Activated CD4-positive, alpha-beta T cell treated with anti-CD3 and anti-CD28 coated beads, Interleukin-2, amount 10 ng/mL, durations not matched to agents 7 days and 5 days (primary cell): ENCODE measurements around the gene NUP98. TPM values are rescaled to one million over a fixed set of nuclear protein-coding genes. Genes with fewer than 3 reads are reported as not detected.
"Not testable (repeated sequence)": the region's sequence is repeated elsewhere in the genome, so short reads cannot be mapped to it uniquely, and the experiment has no call there.

ENCODE experiments used
- CTCF ChIA-PET: fragments of 350-600 bp; sonication (Branson Sonifier 250); formaldehyde crosslinking; loops from one replicate; lab custom pipeline; 2021; ENCODE audit warnings: antibody characterized with exemption; lab: Charles Lee
- POLR2A ChIA-PET: fragments of 350-600 bp; sonication (Branson Sonifier 250); formaldehyde crosslinking; loops from one replicate; lab custom pipeline; 2021; ENCODE audit warnings: antibody characterized with exemption; lab: Charles Lee
- DNase-seq: peaks from one replicate; pipeline ENCODE4 v3.0.0-alpha.2; 2020
- H3K27ac Mint-ChIP-seq: one replicate; pipeline ENCODE4 v1.8.0; 2021; ENCODE audit warnings: mild to moderate bottlenecking, moderate library complexity, mixed read lengths
- H3K27me3 Mint-ChIP-seq: one replicate; pipeline ENCODE4 v1.8.0; 2021; ENCODE audit warnings: mixed read lengths
- H3K36me3 Mint-ChIP-seq: one replicate; pipeline ENCODE4 v1.8.0; 2021; ENCODE audit warnings: low read depth, mixed read lengths
- H3K4me1 Mint-ChIP-seq: one replicate; pipeline ENCODE4 v1.8.0; 2021; ENCODE audit warnings: mixed read lengths
- H3K4me3 Mint-ChIP-seq: one replicate; pipeline ENCODE4 v1.8.0; 2021; ENCODE audit warnings: mild to moderate bottlenecking, moderate library complexity, mixed read lengths
- H3K9me3 Mint-ChIP-seq: one replicate; pipeline ENCODE4 v1.8.0; 2021; ENCODE audit warnings: mixed read lengths
- total RNA-seq, 2 experiments: library from RNA; stranded (reverse); gene quantifications; one replicate each; pipeline ENCODE4 v1.2.3, GENCODE V29; 2021

The NUP98 gene
- total RNA-seq, 2 experiments from 2014 or later: 94.7 to 116 TPM

GRCh38 chr11:3823762-3824506, 26.6 kb upstream of the NUP98 start:
- no peaks in the 10 kb centered on the region for H3K9me3 Mint-ChIP-seq
- peaks cover 47% of the 10 kb centered on the region for H3K36me3 Mint-ChIP-seq
- H3K4me1 Mint-ChIP-seq: peaks cover 37% of the 10 kb centered on the region
- H3K4me3 Mint-ChIP-seq: no peak overlapping the region
- DNase-seq: no peak
- POLR2A ChIA-PET: no interaction called here
- no peaks in the 10 kb centered on the region for H3K27me3 Mint-ChIP-seq
- CTCF ChIA-PET: interaction anchor here (1.3 to 2.0 kb wide), 5 partner anchors 11 to 249 kb away, joined by 6 to 9 read pairs (median 7); partner anchors contain the start of genes PGAP2 and RHOG
- no peak overlapping the region for H3K27ac Mint-ChIP-seq

GRCh38 chr11:3823303-3823702, 25.9 kb upstream of the NUP98 start:
- ChIA-PET CTCF (interaction anchor here (0.7 to 2.0 kb wide), 4 partner anchors 10 to 18 kb away, joined by 4 to 9 read pairs (median 7); partner anchors contain the start of genes PGAP2 and RHOG), POLR2A (no interaction called here)
- Mint-ChIP-seq H3K4me3 (no peak overlapping the region), H3K27me3 (no peaks in the 10 kb centered on the region), H3K9me3 (no peaks in the 10 kb centered on the region), H3K36me3 (peaks cover 46% of the 10 kb centered on the region), H3K4me1 (peaks cover 37% of the 10 kb centered on the region), H3K27ac (no peak overlapping the region)
- no peak for DNase-seq

- ChIA-PET CTCF (interaction anchor here (0.7 to 2.0 kb wide), 4 partner anchors 9 to 19 kb away, joined by 3 to 9 read pairs (median 7); partner anchors contain the start of genes PGAP2 and RHOG), POLR2A (no interaction called here)
- Mint-ChIP-seq H3K27me3 (no peaks in the 10 kb centered on the region), H3K9me3 (no peaks in the 10 kb centered on the region), H3K4me3 (no peak overlapping the region), H3K27ac (no peak overlapping the region), H3K36me3 (peaks cover 39% of the 10 kb centered on the region), H3K4me1 (peaks cover 36% of the 10 kb centered on the region)
- DNase-seq: no peak
Observed at GRCh38 chr11:3822312-3822711, 25.0 kb upstream of the NUP98 start.

GRCh38 chr11:3820971-3821370, 23.6 kb upstream of the NUP98 start:
- Mint-ChIP-seq H3K27me3 (no peaks in the 10 kb centered on the region), H3K36me3 (peaks cover 26% of the 10 kb centered on the region), H3K9me3 (no peaks in the 10 kb centered on the region), H3K4me3 (no peak overlapping the region), H3K4me1 (peaks cover 25% of the 10 kb centered on the region), H3K27ac (no peak overlapping the region)
- ChIA-PET POLR2A (no interaction called here), CTCF (interaction anchor here (0.6 to 5.2 kb wide), 5 partner anchors 13 to 75 kb away, joined by 3 to 38 read pairs (median 4); partner anchors contain the start of genes PGAP2, RHOG and STIM1)
- DNase-seq: no peak

GRCh38 chr11:3817181-3817800, 19.9 kb upstream of the NUP98 start:
- H3K27me3 Mint-ChIP-seq: no peaks in the 10 kb centered on the region
- H3K9me3 Mint-ChIP-seq: no peaks in the 10 kb centered on the region
- no peak overlapping the region for H3K4me3 Mint-ChIP-seq
- ChIA-PET CTCF (interaction anchor here (0.6 to 5.2 kb wide), 5 partner anchors 8 to 336 kb away, joined by 3 to 38 read pairs (median 5); partner anchors contain the start of gene PGAP2), POLR2A (no interaction called here)
- H3K27ac Mint-ChIP-seq: no peak overlapping the region
- H3K4me1 Mint-ChIP-seq: peaks cover 3% of the 10 kb centered on the region
- no peak for DNase-seq
- H3K36me3 Mint-ChIP-seq: peaks cover 3% of the 10 kb centered on the region

- H3K27me3 Mint-ChIP-seq: no peaks in the 10 kb centered on the region
- no peak overlapping the region for H3K27ac Mint-ChIP-seq
- ChIA-PET CTCF (interaction anchor here (0.9 to 5.2 kb wide), 4 partner anchors 8 to 257 kb away, joined by 3 to 38 read pairs (median 4); partner anchors contain the start of gene PGAP2), POLR2A (no interaction called here)
- no peaks in the 10 kb centered on the region for H3K9me3 Mint-ChIP-seq
- H3K4me1 Mint-ChIP-seq: peaks cover 3% of the 10 kb centered on the region
- H3K36me3 Mint-ChIP-seq: peaks cover 3% of the 10 kb centered on the region
- no peak for DNase-seq
- no peak overlapping the region for H3K4me3 Mint-ChIP-seq
Observed at GRCh38 chr11:3816673-3817072, 19.3 kb upstream of the NUP98 start.

GRCh38 chr11:3815845-3816244, 18.5 kb upstream of the NUP98 start:
- Mint-ChIP-seq H3K4me1 (peaks cover 3% of the 10 kb centered on the region), H3K4me3 (no peak overlapping the region), H3K27me3 (no peaks in the 10 kb centered on the region), H3K36me3 (peaks cover 3% of the 10 kb centered on the region), H3K9me3 (no peaks in the 10 kb centered on the region), H3K27ac (no peak overlapping the region)
- DNase-seq: no peak
- POLR2A ChIA-PET: no interaction called here
- CTCF ChIA-PET: interaction anchor here (0.9 to 1.7 kb wide), 3 partner anchors 9 to 257 kb away, joined by 3 to 5 read pairs (median 3); no protein-coding TSS in a partner anchor

- H3K4me1 Mint-ChIP-seq, DNase-seq, POLR2A ChIA-PET, H3K27me3 Mint-ChIP-seq, H3K36me3 Mint-ChIP-seq, H3K4me3 Mint-ChIP-seq, H3K9me3 Mint-ChIP-seq: not testable (repeated sequence)
- H3K27ac Mint-ChIP-seq: peak overlapping the region; percentile 47
- CTCF ChIA-PET: interaction anchor here (1.3 to 3.2 kb wide), 4 partner anchors 8 to 39 kb away, joined by 3 to 9 read pairs (median 7); partner anchors contain the start of gene RHOG
Observed at GRCh38 chr11:3814832-3815231, 17.5 kb upstream of the NUP98 start.

DNA sequence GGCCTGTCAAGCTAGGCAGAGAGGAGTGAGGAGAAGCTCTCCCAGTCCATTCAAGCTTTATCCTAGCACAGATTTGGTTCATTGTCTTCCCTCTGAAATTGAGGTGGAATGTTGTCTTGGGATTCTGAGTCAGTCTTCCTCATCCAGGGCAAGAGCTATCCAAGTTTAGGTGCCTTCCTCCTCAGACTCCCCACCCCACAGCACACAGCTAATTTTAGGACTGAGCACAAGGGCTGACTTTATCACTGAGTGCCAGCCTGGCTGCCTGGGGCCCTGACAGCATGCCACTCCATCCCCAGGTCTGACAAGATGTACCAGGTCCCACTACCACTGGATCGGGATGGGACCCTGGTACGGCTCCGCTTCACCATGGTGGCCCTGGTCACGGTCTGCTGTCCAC, 13.6 kb upstream of the NUP98 start:
- H3K36me3 Mint-ChIP-seq: no peaks in the 10 kb centered on the region
- POLR2A ChIA-PET: no interaction called here
- CTCF ChIA-PET: interaction anchor here (0.7 to 5.3 kb wide), 6 partner anchors 8 to 262 kb away, joined by 3 to 38 read pairs (median 4); partner anchors contain the start of gene STIM1
- no peak overlapping the region for H3K27ac Mint-ChIP-seq
- H3K27me3 Mint-ChIP-seq: no peaks in the 10 kb centered on the region
- peaks cover 25% of the 10 kb centered on the region for H3K4me1 Mint-ChIP-seq
- H3K9me3 Mint-ChIP-seq: no peaks in the 10 kb centered on the region
- no peak for DNase-seq
- no peak overlapping the region for H3K4me3 Mint-ChIP-seq

GRCh38 chr11:3810446-3810845, 13.1 kb upstream of the NUP98 start:
- no peaks in the 10 kb centered on the region for H3K36me3 Mint-ChIP-seq
- ChIA-PET CTCF (interaction anchor here (0.7 to 5.3 kb wide), 7 partner anchors 8 to 262 kb away, joined by 3 to 38 read pairs (median 4); partner anchors contain the start of gene NUP98), POLR2A (interaction anchor here (0.6 kb wide), 1 partner anchor 10 kb away, joined by 4 read pairs; no protein-coding TSS in a partner anchor)
- peak overlapping the region; percentile 22 for H3K4me3 Mint-ChIP-seq
- no peak for DNase-seq
- no peaks in the 10 kb centered on the region for H3K27me3 Mint-ChIP-seq
- H3K4me1 Mint-ChIP-seq: peaks cover 25% of the 10 kb centered on the region
- no peaks in the 10 kb centered on the region for H3K9me3 Mint-ChIP-seq
- H3K27ac Mint-ChIP-seq: no peak overlapping the region

- Mint-ChIP-seq H3K36me3 (no peaks in the 10 kb centered on the region), H3K9me3 (no peaks in the 10 kb centered on the region), H3K4me1 (peaks cover 25% of the 10 kb centered on the region), H3K4me3 (no peak overlapping the region), H3K27me3 (no peaks in the 10 kb centered on the region), H3K27ac (no peak overlapping the region)
- no peak for DNase-seq
- POLR2A ChIA-PET: interaction anchor here (0.7 kb wide), 1 partner anchor 40 kb away, joined by 3 read pairs; no protein-coding TSS in a partner anchor
- CTCF ChIA-PET: interaction anchor here (0.5 to 5.3 kb wide), 13 partner anchors 9 to 272 kb away, joined by 3 to 38 read pairs (median 7); partner anchors contain the start of gene NUP98
Observed at GRCh38 chr11:3809624-3809928, 12.2 kb upstream of the NUP98 start.

DNA sequence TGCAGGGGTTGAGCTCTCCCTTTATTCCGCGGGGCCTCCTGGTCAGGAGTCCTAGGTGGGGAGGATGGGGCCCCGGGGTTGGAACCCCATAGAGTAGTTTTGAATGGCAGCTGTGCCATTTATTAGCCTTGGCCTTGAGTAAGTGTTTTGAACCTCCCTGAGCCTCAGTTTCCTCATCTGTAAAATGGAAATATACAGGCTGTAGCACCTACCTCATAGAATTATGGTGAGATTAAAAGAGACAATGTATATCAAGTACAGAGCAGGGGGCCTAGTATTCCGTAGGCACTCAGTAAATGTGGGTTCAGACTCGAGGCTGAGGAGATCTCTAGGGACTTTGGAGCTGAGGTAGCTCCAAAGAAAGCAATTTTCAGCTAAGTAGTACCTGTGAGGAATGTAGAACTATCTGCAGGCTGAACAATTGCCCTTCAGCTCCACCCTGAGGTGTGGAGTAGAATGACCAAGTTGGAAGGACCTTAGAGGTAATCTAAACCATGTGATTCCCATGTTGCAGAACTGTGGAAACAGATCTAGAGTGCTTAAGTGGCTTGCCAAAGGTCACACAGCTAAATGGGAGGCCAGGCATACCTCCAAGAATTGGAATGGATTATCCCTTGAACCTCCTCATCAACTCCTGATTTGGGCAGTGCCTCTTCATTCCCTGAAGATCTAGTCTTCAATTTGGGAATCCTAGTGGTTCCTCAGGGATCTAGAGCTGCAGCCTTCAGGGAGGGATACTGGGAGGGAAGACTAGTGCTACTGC, 11.7 kb upstream of the NUP98 start:
- Mint-ChIP-seq H3K27ac (peak overlapping the region; percentile 75), H3K36me3 (no peaks in the 10 kb centered on the region), H3K4me1 (peaks cover 26% of the 10 kb centered on the region), H3K27me3 (no peaks in the 10 kb centered on the region), H3K4me3 (peak overlapping the region; percentile 86), H3K9me3 (no peaks in the 10 kb centered on the region)
- peak; percentile 71 for DNase-seq
- POLR2A ChIA-PET: interaction anchor here (0.7 kb wide), 1 partner anchor 41 kb away, joined by 3 read pairs; no protein-coding TSS in a partner anchor
- CTCF ChIA-PET: interaction anchor here (0.5 to 5.3 kb wide), 24 partner anchors 10 to 283 kb away, joined by 3 to 38 read pairs (median 6); partner anchors contain the start of genes NUP98 and RHOG
